A673 (cell line): ENCODE results near the gene THY1. TPM values are rescaled to one million over a fixed set of nuclear protein-coding genes. Genes with fewer than 3 reads are reported as not detected.

Source experiments
- BruUV-seq: library from RNA; stranded (reverse); fragments of 400-500 nt; replicated peaks from 2 replicates; lab custom pipeline; 2021; lab: Mats Ljungman, UMichigan
- CTCF ChIA-PET: fragments of 300-600 bp; sonication (Branson Sonifier 250); formaldehyde crosslinking; loops from one replicate; lab custom pipeline; 2022; ENCODE audit warnings: antibody characterized with exemption; lab: Charles Lee
- POLR2A ChIA-PET: fragments of 300-600 bp; sonication (Branson Sonifier 250); formaldehyde crosslinking; loops from one replicate; lab custom pipeline; 2022; ENCODE audit warnings: antibody characterized with exemption; ENCODE audit not compliant: low non-redundant PET; lab: Charles Lee
- DNase-seq: peaks from one replicate; pipeline ENCODE4 v3.0.0-alpha.2; 2015; ENCODE audit warnings: low spot score
- H3K27ac ChIP-seq: fragments of 200-600 bp; sonication (generic); 2 replicates; pipeline ENCODE4 v1.5.1; 2016; ENCODE audit warnings: mixed run types, low read depth, mild to moderate bottlenecking, mixed read lengths, antibody characterized with exemption, low read length; ENCODE audit not compliant: poor library complexity, severe bottlenecking
- H3K27me3 ChIP-seq: fragments of 200-600 bp; sonication (generic); replicated peaks from 2 replicates; pipeline ENCODE4 v1.6.1; 2017; ENCODE audit warnings: mixed run types, low read depth, mild to moderate bottlenecking, mixed read lengths, antibody characterized with exemption, low read length; ENCODE audit not compliant: insufficient read depth, poor library complexity
- H3K36me3 ChIP-seq: fragments of 200-600 bp; sonication (generic); 2 replicates; pipeline ENCODE4 v1.6.1; 2016; ENCODE audit warnings: mixed run types, mild to moderate bottlenecking, mixed read lengths, antibody characterized with exemption, low read length; ENCODE audit not compliant: insufficient read depth, poor library complexity, severe bottlenecking
- H3K4me1 ChIP-seq: fragments of 200-600 bp; sonication (generic); 2 replicates; pipeline ENCODE4 v1.6.1; 2017; ENCODE audit warnings: mixed run types, mild to moderate bottlenecking, mixed read lengths, antibody characterized with exemption, low read length; ENCODE audit not compliant: insufficient read depth, poor library complexity, severe bottlenecking
- H3K4me3 ChIP-seq: fragments of 200-600 bp; sonication (generic); 2 replicates; pipeline ENCODE4 v1.5.1; 2016; ENCODE audit warnings: low read depth, mixed run types, mild to moderate bottlenecking, mixed read lengths, low read length; ENCODE audit not compliant: poor library complexity, severe bottlenecking
- H3K9me3 ChIP-seq: fragments of 200-600 bp; sonication (generic); 2 replicates; pipeline ENCODE4 v1.6.1; 2016; ENCODE audit warnings: mixed run types, low read depth, mild to moderate bottlenecking, mixed read lengths, antibody characterized with exemption, low read length; ENCODE audit not compliant: poor library complexity, severe bottlenecking
- CTCF ChIP-seq: fragments of 300-800, 200-600 bp; sonication (generic); conservative IDR thresholded peaks from 2 replicates; pipeline ENCODE4 v1.5.1; 2017; ENCODE audit warnings: low read depth, mild to moderate bottlenecking, antibody characterized with exemption, low read length, moderate library complexity, mixed read lengths
- EZH2 ChIP-seq: fragments of 200-600 bp; sonication (generic); IDR thresholded peaks from 2 replicates; pipeline ENCODE4 v1.6.1; 2017; ENCODE audit warnings: borderline replicate concordance, low read depth, mild to moderate bottlenecking, mixed read lengths, antibody characterized with exemption, low read length; ENCODE audit not compliant: poor library complexity, severe bottlenecking
- intact Hi-C: fragments of 100-400 bp; cut with micrococcal nuclease; formaldehyde crosslinking; loops from one replicate; pipeline ENCODE4 v1.10.0; 2022; ENCODE audit not compliant: unreplicated experiment
- total RNA-seq: library from RNA; stranded (reverse); gene quantifications from 2 replicates; pipeline ENCODE4 v1.2.3, GENCODE V29; 2021

THY1 gene
- total RNA-seq, 1 experiment from 2014 or later = 187 TPM

GRCh38 chr11:119371778-119372182 is 51.2 kb downstream of the THY1 start:
- Histone ChIP-seq H3K27ac (no peak overlapping the region), H3K27me3 (no peaks in the 10 kb centered on the region), H3K4me3 (no peak overlapping the region), H3K36me3 (no peaks in the 10 kb centered on the region), H3K4me1 (peaks cover 37% of the 10 kb centered on the region), H3K9me3 (no peaks in the 10 kb centered on the region)
- CTCF ChIA-PET = interaction anchor here (1.0 to 3.5 kb wide), 4 partner anchors 9 to 33 kb away, joined by 3 to 34 read pairs (median 7); partner anchors contain the start of gene USP2
- TF ChIP-seq EZH2 (no peak), CTCF (peak; percentile 59)
- no TSS peak for BruUV-seq
- POLR2A ChIA-PET = no interaction called here
- intact Hi-C loops = no loop called here
- DNase-seq = peak; percentile 78

- ChIA-PET POLR2A (no interaction called here), CTCF (interaction anchor here (1.0 to 3.5 kb wide), 4 partner anchors 10 to 33 kb away, joined by 3 to 34 read pairs (median 7); partner anchors contain the start of gene USP2)
- H3K36me3 ChIP-seq = no peaks in the 10 kb centered on the region
- no TSS peak for BruUV-seq
- intact Hi-C loops = no loop called here
- no peak for DNase-seq
- H3K27me3 ChIP-seq = no peaks in the 10 kb centered on the region
- H3K4me3 ChIP-seq = no peak overlapping the region
- TF ChIP-seq EZH2 (no peak), CTCF (no peak)
- peaks cover 37% of the 10 kb centered on the region for H3K4me1 ChIP-seq
- no peak overlapping the region for H3K27ac ChIP-seq
- H3K9me3 ChIP-seq = no peaks in the 10 kb centered on the region
Measured at GRCh38 chr11:119371067-119371601, 51.8 kb downstream of the THY1 start.

- ChIA-PET POLR2A (interaction anchor here (0.6 kb wide), 1 partner anchor 55 kb away, joined by 7 read pairs; no protein-coding TSS in a partner anchor), CTCF (no interaction called here)
- no peak for DNase-seq
- Histone ChIP-seq H3K27me3 (no peaks in the 10 kb centered on the region), H3K27ac (no peak overlapping the region), H3K4me3 (no peak overlapping the region), H3K36me3 (no peaks in the 10 kb centered on the region), H3K9me3 (no peaks in the 10 kb centered on the region), H3K4me1 (peaks cover 37% of the 10 kb centered on the region)
- no TSS peak for BruUV-seq
- intact Hi-C loops = no loop called here
- TF ChIP-seq CTCF = no peak
- TF ChIP-seq EZH2 = no peak
Measured at GRCh38 chr11:119370486-119371046, 52.4 kb downstream of the THY1 start.
